B cell (primary cell): ENCODE measurements around the gene SCN1B. TPM values are rescaled to one million over a fixed set of nuclear protein-coding genes. Genes with fewer than 3 reads are reported as not detected.

ENCODE experiments used
- ATAC-seq: fragments of 200-7000 bp; cut with Tn5 transposase; one replicate; pipeline ENCODE4 v1.10.0; 2021; ENCODE audit warnings: low read depth, mild to moderate bottlenecking, moderate number of reproducible peaks, moderate library complexity
- CTCF ChIA-PET: fragments of 350-600 bp; sonication (Branson Sonifier 250); formaldehyde crosslinking; loops from one replicate; lab custom pipeline; 2021; ENCODE audit warnings: antibody characterized with exemption, inconsistent platforms; lab: Charles Lee
- POLR2A ChIA-PET: fragments of 350-600 bp; sonication (Branson Sonifier 250); formaldehyde crosslinking; loops from one replicate; lab custom pipeline; 2021; ENCODE audit warnings: antibody characterized with exemption; lab: Charles Lee
- DNase-seq: peaks from one replicate; pipeline ENCODE4 v3.0.0; 2013
- H2AFZ ChIP-seq: 2 replicates; pipeline ENCODE4 v1.6.1; 2012; ENCODE audit warnings: mild to moderate bottlenecking, low read depth, low read length; ENCODE audit not compliant: insufficient read depth, poor library complexity, severe bottlenecking
- H3K27ac ChIP-seq, 2 donors: 1 replicate in 1 of 2; 2 replicates in 1 of 2; pipeline ENCODE4 v1.5.1; 2012 to 2013; ENCODE audit warnings: low read length in 2 of 2, mild to moderate bottlenecking in 2 of 2, moderate library complexity in 1 of 2
- H3K27me3 ChIP-seq, 4 experiments: fragments of 200-600 bp in 1 of 4; sonication (generic) in 1 of 4; replicated peaks in 1 of 4; 1 replicate in 2 of 4; 2 replicates in 2 of 4; pipeline versions ENCODE4 v1.6.1 to v1.7.0; 2013 to 2016; ENCODE audit warnings: low read length in 3 of 4, mild to moderate bottlenecking in 2 of 4, mixed read lengths in 1 of 4, moderate library complexity in 1 of 4; ENCODE audit not compliant: insufficient read depth in 4 of 4, control insufficient read depth in 3 of 4; ENCODE audit errors: control extremely low read depth in 1 of 4
- H3K36me3 ChIP-seq, 2 experiments: replicated peaks in 1 of 2; 1 replicate in 1 of 2; 2 replicates in 1 of 2; pipeline versions ENCODE4 v1.6.1 to v1.7.1; 2013; ENCODE audit warnings: low read length in 1 of 2; ENCODE audit not compliant: insufficient read depth in 2 of 2, control insufficient read depth in 1 of 2; ENCODE audit errors: control extremely low read depth in 1 of 2, extremely low read depth in 1 of 2
- H3K4me1 ChIP-seq, 2 donors: fragments of 200-600 bp in 1 of 2; sonication (generic) in 1 of 2; 1 replicate in 1 of 2; 2 replicates in 1 of 2; pipeline versions ENCODE4 v1.5.1 to v1.6.1; 2013 to 2017; ENCODE audit warnings: low read length in 2 of 2; ENCODE audit not compliant: control insufficient read depth in 2 of 2, insufficient read depth in 2 of 2
- H3K4me2 ChIP-seq: replicated peaks from 2 replicates; pipeline ENCODE3; 2012; ENCODE audit warnings: mild to moderate bottlenecking, low read depth, low read length; ENCODE audit not compliant: poor library complexity, severe bottlenecking
- H3K4me3 ChIP-seq, 5 experiments: fragments of 200-600 bp in 1 of 5; sonication (generic) in 1 of 5; 1 replicate in 3 of 5; 2 replicates in 2 of 5; pipeline versions ENCODE4 v1.5.1 to v1.7.0; 2011 to 2016; ENCODE audit warnings: low read length in 4 of 5, mild to moderate bottlenecking in 4 of 5, low read depth in 2 of 5, control low read depth in 1 of 5, moderate library complexity in 1 of 5; ENCODE audit not compliant: insufficient read depth in 1 of 5; ENCODE audit errors: control extremely low read depth in 1 of 5, extremely low read depth in 1 of 5
- H3K79me2 ChIP-seq: fragments of 200-600 bp; sonication (generic); one replicate; pipeline ENCODE4 v1.6.0; 2016; ENCODE audit warnings: low read length; ENCODE audit not compliant: control insufficient read depth, insufficient read depth
- H3K9ac ChIP-seq: fragments of 200-600 bp; sonication (generic); 2 replicates; pipeline ENCODE4 v1.6.1; 2017; ENCODE audit warnings: mild to moderate bottlenecking, low read length, moderate library complexity
- H3K9me3 ChIP-seq, 3 donors: one replicate each; pipeline versions ENCODE4 v1.6.1 to v1.7.1; 2013; ENCODE audit warnings: low read length in 2 of 3; ENCODE audit not compliant: control insufficient read depth in 2 of 3, insufficient read depth in 1 of 3; ENCODE audit errors: control extremely low read depth in 1 of 3
- H4K20me1 ChIP-seq: 2 replicates; pipeline ENCODE4 v1.6.0; 2012; ENCODE audit warnings: mild to moderate bottlenecking, low read length; ENCODE audit not compliant: insufficient read depth, control insufficient read depth, poor library complexity, severe bottlenecking
- H3K27ac Mint-ChIP-seq: one replicate; pipeline ENCODE4 v1.8.0; 2021; ENCODE audit warnings: mixed read lengths
- H3K27me3 Mint-ChIP-seq: one replicate; pipeline ENCODE4 v1.8.0; 2021; ENCODE audit warnings: mixed read lengths
- H3K4me1 Mint-ChIP-seq: one replicate; pipeline ENCODE4 v1.8.0; 2021; ENCODE audit warnings: mixed read lengths
- H3K4me3 Mint-ChIP-seq: one replicate; pipeline ENCODE4 v1.8.0; 2021; ENCODE audit warnings: mixed read lengths
- H3K9me3 Mint-ChIP-seq: one replicate; pipeline ENCODE4 v1.8.0; 2022; ENCODE audit warnings: mixed read lengths; ENCODE audit not compliant: insufficient read depth
- CTCF ChIP-seq: fragments of 200-600 bp; IDR thresholded peaks from one replicate; pipeline ENCODE4 v1.8.0; 2022; ENCODE audit warnings: antibody characterized with exemption, mild to moderate bottlenecking
- EZH2 ChIP-seq: IDR thresholded peaks from 2 replicates; pipeline ENCODE4 v1.6.1; 2012; ENCODE audit warnings: borderline replicate concordance, low read depth, mild to moderate bottlenecking, moderate library complexity, low read length; ENCODE audit not compliant: insufficient read depth, poor library complexity, severe bottlenecking
- WGBS: methylation state at CpG from one replicate; pipeline ENCODE4 v1.1.5; 2013; ENCODE audit warnings: missing lambda C conversion rate; ENCODE audit not compliant: insufficient coverage; 5-methylcytosine and 5-hydroxymethylcytosine counted together
- intact Hi-C: fragments of 100-400 bp; cut with micrococcal nuclease; formaldehyde crosslinking; loops from one replicate; pipeline ENCODE4 v1.10.0; 2022
- polyA plus RNA-seq: library from polyadenylated mRNA; depleted of rRNA; stranded (reverse); fragments of >200 nt; gene quantifications from 2 replicates; pipeline ENCODE4 v1.2.3, GENCODE V29; 2012
- total RNA-seq, 2 donors: library from RNA; stranded (reverse); fragments of 120-200 nt in 1 of 2; gene quantifications; 1 replicate in 1 of 2; 2 replicates in 1 of 2; pipeline versions ENCODE4 v1.2.3 to v1.2.4, GENCODE V29; 2013 to 2022

Gene SCN1B
- total and polyA plus RNA-seq, 2 donors (not counting 1 experiment from before 2014, with no cell fraction given): 0.52 to 0.72 TPM

DNA sequence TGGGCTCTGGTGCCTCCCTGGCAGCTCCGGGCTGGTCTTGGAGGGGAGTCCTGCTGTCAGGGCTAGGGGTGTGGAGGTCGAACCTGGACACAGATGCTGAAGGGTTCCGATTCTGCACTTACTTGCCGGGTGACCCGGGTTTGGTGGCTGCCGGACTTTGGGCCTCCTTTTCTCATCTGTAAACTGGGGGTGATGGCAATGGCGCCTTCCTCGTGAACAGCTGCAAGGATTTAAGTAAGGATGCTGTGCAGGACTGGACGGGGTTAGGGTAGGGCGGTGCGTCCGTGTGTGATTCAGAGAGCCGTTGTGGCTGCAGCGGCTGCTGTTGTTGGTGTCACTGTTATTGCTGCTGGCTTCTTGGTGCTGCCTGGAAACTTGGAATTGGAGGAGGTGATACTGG, 13.6 kb downstream of the SCN1B start:
- Mint-ChIP-seq H3K4me3 (no peak overlapping the region), H3K9me3 (no peaks in the 10 kb centered on the region), H3K27me3 (peaks cover 14% of the 10 kb centered on the region), H3K27ac (no peak overlapping the region), H3K4me1 (peaks cover 41% of the 10 kb centered on the region)
- DNase-seq (peak; percentile 30), ATAC-seq (no peak)
- no peaks in the 10 kb centered on the region for H3K36me3 ChIP-seq
- H3K79me2 ChIP-seq: no peaks in the 10 kb centered on the region
- no peak overlapping the region for H3K27ac ChIP-seq
- WGBS: 95% methylated on average over 12 of the region's 14 CpGs
- H3K9ac ChIP-seq: no peak overlapping the region
- TF ChIP-seq EZH2: no peak
- no peak for TF ChIP-seq CTCF
- ChIA-PET CTCF (interaction anchor here (0.8 to 2.9 kb wide), 14 partner anchors 10 to 309 kb away, joined by 3 to 16 read pairs (median 4); no protein-coding TSS in a partner anchor), POLR2A (no interaction called here)
- H2AFZ ChIP-seq: no peak overlapping the region
- H3K4me2 ChIP-seq: no peak overlapping the region
- no peak overlapping the region for H3K4me3 ChIP-seq
- intact Hi-C loops: loop anchor here (1.0 kb wide), 2 partner anchors 46 to 71 kb away; no protein-coding TSS in a partner anchor
- peaks cover 33 to 41% of the 10 kb centered on the region in 2 donors for H3K4me1 ChIP-seq
- peaks cover 0 to 22% (median 7%) of the 10 kb centered on the region in 4 experiments for H3K27me3 ChIP-seq
- no peaks in the 10 kb centered on the region for H4K20me1 ChIP-seq
- no peaks in the 10 kb centered on the region for H3K9me3 ChIP-seq

DNA sequence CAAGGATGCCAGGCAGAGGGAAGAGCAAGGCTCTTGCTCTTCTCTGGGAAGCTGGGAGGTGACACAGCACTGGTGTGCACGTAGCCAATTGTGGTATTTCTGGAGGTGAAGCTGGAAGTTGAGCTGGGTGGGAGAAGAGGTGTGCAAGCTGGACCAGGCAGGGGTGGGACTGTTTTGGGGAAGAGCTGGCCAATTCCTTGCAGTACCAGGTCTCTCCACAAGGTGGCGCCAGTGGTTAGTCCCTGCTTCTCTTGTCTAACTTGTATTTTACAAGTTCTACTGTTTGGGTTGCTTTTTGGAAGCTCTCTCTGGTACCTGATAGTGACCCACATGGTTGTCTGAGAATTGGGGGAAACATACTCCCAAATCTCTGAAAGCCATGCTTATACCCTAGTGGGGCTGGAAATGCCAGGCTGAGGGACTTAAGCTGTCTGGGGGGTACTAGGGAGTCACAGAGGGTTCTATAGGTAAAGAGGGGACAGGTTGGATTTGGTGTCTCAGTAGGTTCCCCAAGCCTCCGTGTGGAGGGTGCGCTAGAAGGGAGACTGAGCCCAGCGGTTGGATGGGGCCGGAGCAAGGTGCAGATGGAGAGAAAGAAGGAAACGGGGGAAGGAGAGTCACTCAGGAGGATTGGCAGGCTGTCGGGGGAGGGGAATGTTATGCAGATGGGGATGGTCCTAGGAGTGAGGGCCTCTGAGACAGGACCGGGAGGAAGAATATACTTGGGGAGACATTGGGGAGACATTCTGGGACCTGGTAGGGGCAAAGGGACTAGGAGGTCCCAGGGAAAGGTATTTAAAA, 14.2 kb downstream of the SCN1B start:
- intact Hi-C loops: loop anchor here (1.0 kb wide), 2 partner anchors 46 to 71 kb away; no protein-coding TSS in a partner anchor
- no peaks in the 10 kb centered on the region for H3K9me3 Mint-ChIP-seq
- peak overlapping the region; percentile 32 for H3K27ac Mint-ChIP-seq
- H3K27me3 ChIP-seq: peaks cover 0 to 22% (median 7%) of the 10 kb centered on the region in 4 experiments
- H3K36me3 ChIP-seq: no peaks in the 10 kb centered on the region
- no peak overlapping the region for H3K4me3 Mint-ChIP-seq
- H3K27ac ChIP-seq: no peak overlapping the region
- no peaks in the 10 kb centered on the region for H4K20me1 ChIP-seq
- H3K4me1 Mint-ChIP-seq: peaks cover 35% of the 10 kb centered on the region
- TF ChIP-seq EZH2 (no peak), CTCF (peak; percentile 94)
- peak; percentile 63 for DNase-seq
- ChIA-PET CTCF (interaction anchor here (0.8 to 2.9 kb wide), 14 partner anchors 11 to 308 kb away, joined by 3 to 16 read pairs (median 4); no protein-coding TSS in a partner anchor), POLR2A (no interaction called here)
- H3K4me3 ChIP-seq: no peak overlapping the region
- H3K4me2 ChIP-seq: no peak overlapping the region
- H3K9me3 ChIP-seq: no peaks in the 10 kb centered on the region
- peaks cover 27 to 35% of the 10 kb centered on the region in 2 donors for H3K4me1 ChIP-seq
- H2AFZ ChIP-seq: no peak overlapping the region
- H3K79me2 ChIP-seq: no peaks in the 10 kb centered on the region
- 59% methylated on average over 9 of the region's 9 CpGs for WGBS
- ATAC-seq: no peak
- no peak overlapping the region for H3K9ac ChIP-seq
- peaks cover 14% of the 10 kb centered on the region for H3K27me3 Mint-ChIP-seq
